Thyroid gland (tissue), 4 donors: Measurements from ENCODE around the gene PLA2G6.

Experiments used
- POLR2A ChIP-seq, 2 donors: fragments of 450-650 bp; IDR thresholded peaks; one replicate each; pipeline ENCODE4 v1.6.1; 2017; ENCODE audit warnings: antibody characterized with exemption in 2 of 2, mild to moderate bottlenecking in 2 of 2, moderate library complexity in 1 of 2
- TF ChIP-seq, protein P1 (sequence below), 6 experiments: fragments of 200-600 bp in 3 of 6; fragments of 450-650 bp in 3 of 6; sonication (generic) in 3 of 6; IDR thresholded peaks; one replicate each; pipeline ENCODE4 v1.5.1; 2016 to 2019; ENCODE audit warnings: antibody characterized with exemption in 6 of 6, mild to moderate bottlenecking in 2 of 6, inconsistent platforms in 1 of 6, moderate library complexity in 1 of 6

DNA sequence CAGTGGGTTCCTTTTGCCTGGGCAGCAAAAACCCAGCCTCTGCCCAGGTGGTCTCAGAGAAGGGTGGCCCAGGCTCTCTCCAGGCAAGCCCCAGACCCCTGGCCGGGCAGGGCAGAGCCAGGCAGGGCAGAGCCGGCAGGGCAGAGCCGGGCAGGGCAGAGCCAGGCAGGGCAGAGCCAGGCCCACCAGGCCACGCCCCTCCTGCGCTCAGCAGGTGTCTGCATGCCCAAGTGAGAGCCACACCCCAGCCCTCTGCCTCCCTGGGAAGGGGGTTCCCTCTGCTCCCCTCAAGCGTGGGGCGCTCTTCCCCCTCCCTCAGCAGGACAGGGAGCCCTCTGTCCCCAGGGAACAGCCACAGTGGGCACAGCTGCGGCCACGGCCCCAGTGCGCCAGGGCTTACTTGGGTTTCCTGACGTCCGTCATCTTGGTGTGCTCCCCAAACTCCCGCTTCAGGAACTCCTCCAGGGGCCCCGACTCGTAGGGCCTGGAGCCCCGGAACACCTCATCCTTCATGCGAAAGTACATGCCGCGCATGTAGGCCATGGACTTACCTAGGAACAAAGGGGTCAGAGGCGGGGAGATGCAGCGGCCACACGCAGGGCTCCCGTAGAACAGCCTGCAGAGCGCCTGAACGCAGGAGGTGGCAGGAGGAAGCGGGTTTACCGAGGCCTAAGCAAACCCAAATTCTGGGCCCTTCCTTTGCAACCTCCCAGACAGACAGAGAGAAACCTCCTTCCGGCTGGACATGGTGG is 61.1 kb downstream of the PLA2G6 start:
- TF ChIP-seq, protein P1, sequence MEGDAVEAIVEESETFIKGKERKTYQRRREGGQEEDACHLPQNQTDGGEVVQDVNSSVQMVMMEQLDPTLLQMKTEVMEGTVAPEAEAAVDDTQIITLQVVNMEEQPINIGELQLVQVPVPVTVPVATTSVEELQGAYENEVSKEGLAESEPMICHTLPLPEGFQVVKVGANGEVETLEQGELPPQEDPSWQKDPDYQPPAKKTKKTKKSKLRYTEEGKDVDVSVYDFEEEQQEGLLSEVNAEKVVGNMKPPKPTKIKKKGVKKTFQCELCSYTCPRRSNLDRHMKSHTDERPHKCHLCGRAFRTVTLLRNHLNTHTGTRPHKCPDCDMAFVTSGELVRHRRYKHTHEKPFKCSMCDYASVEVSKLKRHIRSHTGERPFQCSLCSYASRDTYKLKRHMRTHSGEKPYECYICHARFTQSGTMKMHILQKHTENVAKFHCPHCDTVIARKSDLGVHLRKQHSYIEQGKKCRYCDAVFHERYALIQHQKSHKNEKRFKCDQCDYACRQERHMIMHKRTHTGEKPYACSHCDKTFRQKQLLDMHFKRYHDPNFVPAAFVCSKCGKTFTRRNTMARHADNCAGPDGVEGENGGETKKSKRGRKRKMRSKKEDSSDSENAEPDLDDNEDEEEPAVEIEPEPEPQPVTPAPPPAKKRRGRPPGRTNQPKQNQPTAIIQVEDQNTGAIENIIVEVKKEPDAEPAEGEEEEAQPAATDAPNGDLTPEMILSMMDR (IDR thresholded peaks at IDR 0.05) = no peak
- TF ChIP-seq POLR2A (IDR thresholded peaks at IDR 0.05) = no peak
